Neural cell (in vitro differentiated cells): ENCODE measurements around the gene OGDH.

Experiments used
- CTCF ChIP-seq: fragments of 450-650 bp; IDR thresholded peaks from 2 replicates; pipeline ENCODE4 v1.5.1; 2014; ENCODE audit warnings: antibody characterized with exemption, mild to moderate bottlenecking, moderate library complexity; ENCODE audit not compliant: poor library complexity, severe bottlenecking
- POLR2AphosphoS5 ChIP-seq: IDR thresholded peaks from 2 replicates; pipeline ENCODE4 v1.6.1; 2012
- TAF1 ChIP-seq: IDR thresholded peaks from 2 replicates; pipeline ENCODE4 v1.6.1; 2012; ENCODE audit warnings: low read depth

GRCh38 chr7:44615793-44616192 is 9.4 kb downstream of the OGDH start:
- TF ChIP-seq CTCF (no peak), TAF1 (no peak), POLR2AphosphoS5 (no peak)
